Activated CD4-positive, alpha-beta memory T cell treated with anti-CD3 and anti-CD28 coated beads for 36 hours (primary cell): ENCODE measurements around the gene IKZF1. TPM values are rescaled to one million over a fixed set of nuclear protein-coding genes. Genes with fewer than 3 reads are reported as not detected.

Experiments
- CTCF ChIA-PET: fragments of 350-600 bp; sonication (Branson Sonifier 250); formaldehyde crosslinking; loops from one replicate; lab custom pipeline; 2021; ENCODE audit warnings: antibody characterized with exemption, inconsistent platforms; lab: Charles Lee
- POLR2A ChIA-PET: fragments of 350-600 bp; sonication (Branson Sonifier 250); formaldehyde crosslinking; loops from one replicate; lab custom pipeline; 2021; ENCODE audit warnings: antibody characterized with exemption; lab: Charles Lee
- DNase-seq: peaks from one replicate; pipeline ENCODE4 v3.0.0-alpha.2; 2020
- H3K27ac Mint-ChIP-seq: one replicate; pipeline ENCODE4 v1.8.0; 2021; ENCODE audit warnings: mixed read lengths
- H3K27me3 Mint-ChIP-seq: one replicate; pipeline ENCODE4 v1.8.0; 2021; ENCODE audit warnings: mixed read lengths
- H3K36me3 Mint-ChIP-seq: one replicate; pipeline ENCODE4 v1.8.0; 2021; ENCODE audit warnings: mixed read lengths
- H3K4me1 Mint-ChIP-seq: one replicate; pipeline ENCODE4 v1.8.0; 2021; ENCODE audit warnings: low read depth, mixed read lengths
- H3K4me3 Mint-ChIP-seq: one replicate; pipeline ENCODE4 v1.8.0; 2021; ENCODE audit warnings: mild to moderate bottlenecking, mixed read lengths
- H3K9me3 Mint-ChIP-seq: one replicate; pipeline ENCODE4 v1.8.0; 2021; ENCODE audit warnings: mixed read lengths
- intact Hi-C: fragments of 100-400 bp; cut with micrococcal nuclease; formaldehyde crosslinking; loops from one replicate; pipeline ENCODE4 v1.15.1; 2023
- total RNA-seq, 2 experiments: library from RNA; stranded (reverse); gene quantifications; one replicate each; pipeline ENCODE4 v1.2.3, GENCODE V29; 2021

The IKZF1 gene
- total RNA-seq, 2 experiments from 2014 or later: 207 to 216 TPM

DNA sequence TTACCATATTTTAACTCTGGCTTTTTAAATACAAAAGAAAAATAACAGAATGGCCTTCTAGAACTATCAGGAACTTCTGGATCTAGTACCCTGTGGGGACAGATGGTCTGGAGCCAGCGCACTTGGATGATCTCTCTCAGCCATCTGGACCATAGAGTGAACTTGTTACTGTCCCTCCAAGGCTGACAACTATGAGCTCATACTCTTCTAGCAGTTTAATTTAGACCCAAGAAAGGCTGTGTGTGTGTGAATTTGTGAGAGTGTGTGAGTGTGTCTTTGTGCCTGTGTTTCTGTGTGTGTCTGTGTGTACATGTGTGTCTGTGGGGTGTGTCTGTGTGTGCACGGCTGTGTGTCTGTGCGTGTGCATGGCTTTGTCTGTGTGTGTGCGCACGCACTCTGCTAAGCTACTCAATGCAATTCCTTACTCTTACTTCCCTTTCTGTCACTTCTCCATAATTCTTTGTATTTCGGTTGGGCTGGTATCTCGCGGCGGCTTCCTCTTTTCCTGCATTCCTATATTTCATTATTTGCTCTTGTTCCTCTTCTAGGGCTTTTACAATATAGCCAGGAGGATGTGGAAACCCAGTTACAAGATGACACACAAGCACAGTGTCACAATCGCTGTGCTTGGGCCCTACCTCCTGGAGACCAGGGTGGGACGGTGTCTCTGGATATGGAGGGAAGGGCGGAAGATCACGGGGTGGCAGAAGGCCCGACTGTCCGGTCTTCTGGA is 51.9 kb downstream of the IKZF1 start:
- intact Hi-C loops: no loop called here
- Mint-ChIP-seq H3K36me3 (peaks cover 82% of the 10 kb centered on the region), H3K9me3 (no peaks in the 10 kb centered on the region), H3K27ac (peak overlapping the region; percentile 97), H3K27me3 (no peaks in the 10 kb centered on the region), H3K4me3 (peak overlapping the region; percentile 35), H3K4me1 (peaks cover 96% of the 10 kb centered on the region)
- no peak for DNase-seq
- ChIA-PET CTCF (interaction anchor here (0.8 to 12.5 kb wide), 3 partner anchors 8 to 63 kb away, joined by 3 to 167 read pairs (median 10); no protein-coding TSS in a partner anchor), POLR2A (interaction anchor here (0.9 to 25.0 kb wide), 5 partner anchors 9 to 41 kb away, joined by 3 to 487 read pairs (median 3); no protein-coding TSS in a partner anchor)

DNA sequence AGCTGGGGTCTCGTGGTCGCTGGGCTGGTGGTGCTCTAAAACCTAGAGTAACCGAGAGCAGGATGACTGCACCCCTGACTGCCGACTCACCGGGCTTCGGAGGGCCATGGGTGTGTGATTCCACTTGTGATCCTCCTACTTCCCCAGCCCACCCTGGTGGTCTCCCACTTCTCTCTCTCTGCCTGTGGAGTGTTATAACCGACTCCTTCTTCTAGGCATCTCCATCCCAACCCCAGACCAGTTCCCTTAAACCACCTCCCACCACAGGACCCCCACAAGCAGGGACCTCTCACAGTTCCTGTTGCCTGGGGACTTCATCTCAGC is 52.4 kb downstream of the IKZF1 start:
- intact Hi-C loops: no loop called here
- Mint-ChIP-seq H3K4me1 (peaks cover 96% of the 10 kb centered on the region), H3K27me3 (no peaks in the 10 kb centered on the region), H3K9me3 (no peaks in the 10 kb centered on the region), H3K27ac (peak overlapping the region; percentile 97), H3K4me3 (peak overlapping the region; percentile 12), H3K36me3 (peaks cover 83% of the 10 kb centered on the region)
- CTCF ChIA-PET: interaction anchor here (2.2 kb wide), 1 partner anchor 61 kb away, joined by 10 read pairs; no protein-coding TSS in a partner anchor
- no peak for DNase-seq
- POLR2A ChIA-PET: interaction anchor here (0.9 to 25.0 kb wide), 5 partner anchors 9 to 41 kb away, joined by 3 to 487 read pairs (median 5); no protein-coding TSS in a partner anchor

GRCh38 chr7:50357426-50357825 is 52.9 kb downstream of the IKZF1 start:
- intact Hi-C loops: no loop called here
- ChIA-PET POLR2A (interaction anchor here (0.9 to 25.0 kb wide), 4 partner anchors 10 to 49 kb away, joined by 3 to 487 read pairs (median 262); no protein-coding TSS in a partner anchor), CTCF (interaction anchor here (1.5 to 14.5 kb wide), 3 partner anchors 7 to 61 kb away, joined by 9 to 167 read pairs (median 29); no protein-coding TSS in a partner anchor)
- H3K4me3 Mint-ChIP-seq: peak overlapping the region; percentile 21
- H3K4me1 Mint-ChIP-seq: peaks cover 96% of the 10 kb centered on the region
- no peaks in the 10 kb centered on the region for H3K27me3 Mint-ChIP-seq
- H3K36me3 Mint-ChIP-seq: peaks cover 83% of the 10 kb centered on the region
- no peaks in the 10 kb centered on the region for H3K9me3 Mint-ChIP-seq
- peak overlapping the region; percentile 97 for H3K27ac Mint-ChIP-seq
- DNase-seq: no peak

- Mint-ChIP-seq H3K27me3 (no peaks in the 10 kb centered on the region), H3K27ac (peak overlapping the region; percentile 97), H3K4me1 (peaks cover 98% of the 10 kb centered on the region), H3K9me3 (no peaks in the 10 kb centered on the region), H3K4me3 (peak overlapping the region; percentile 21), H3K36me3 (peaks cover 87% of the 10 kb centered on the region)
- CTCF ChIA-PET: interaction anchor here (1.4 to 14.5 kb wide), 4 partner anchors 8 to 153 kb away, joined by 6 to 167 read pairs (median 19); no protein-coding TSS in a partner anchor
- peak; percentile 53 for DNase-seq
- intact Hi-C loops: no loop called here
- POLR2A ChIA-PET: interaction anchor here (0.9 to 25.0 kb wide), 8 partner anchors 10 to 104 kb away, joined by 3 to 487 read pairs (median 6); no protein-coding TSS in a partner anchor
Observed at GRCh38 chr7:50358041-50358705, 53.7 kb downstream of the IKZF1 start.

DNA sequence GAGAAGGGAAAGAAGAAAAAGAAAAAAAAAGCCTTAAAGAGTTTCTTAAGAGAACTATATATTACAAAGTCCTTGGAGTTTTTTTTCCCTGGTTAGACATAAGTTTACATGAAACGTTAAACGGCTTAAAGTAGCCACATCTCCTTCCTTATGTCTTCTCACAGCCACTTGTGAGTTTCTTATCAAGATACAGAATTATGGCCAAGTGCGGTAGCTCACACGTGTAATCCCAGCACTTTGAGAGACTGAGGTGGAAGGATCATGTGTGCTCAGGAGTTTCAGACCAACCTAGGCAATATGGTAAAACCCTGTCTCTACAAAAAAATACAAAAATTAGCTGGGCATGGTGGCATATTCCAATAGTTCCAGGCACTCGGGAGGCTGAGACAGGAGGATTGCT is 54.3 kb downstream of the IKZF1 start:
- intact Hi-C loops: no loop called here
- CTCF ChIA-PET: interaction anchor here (0.6 to 14.5 kb wide), 6 partner anchors 8 to 266 kb away, joined by 3 to 167 read pairs (median 9); no protein-coding TSS in a partner anchor
- peak overlapping the region; percentile 21 for H3K4me3 Mint-ChIP-seq

DNA sequence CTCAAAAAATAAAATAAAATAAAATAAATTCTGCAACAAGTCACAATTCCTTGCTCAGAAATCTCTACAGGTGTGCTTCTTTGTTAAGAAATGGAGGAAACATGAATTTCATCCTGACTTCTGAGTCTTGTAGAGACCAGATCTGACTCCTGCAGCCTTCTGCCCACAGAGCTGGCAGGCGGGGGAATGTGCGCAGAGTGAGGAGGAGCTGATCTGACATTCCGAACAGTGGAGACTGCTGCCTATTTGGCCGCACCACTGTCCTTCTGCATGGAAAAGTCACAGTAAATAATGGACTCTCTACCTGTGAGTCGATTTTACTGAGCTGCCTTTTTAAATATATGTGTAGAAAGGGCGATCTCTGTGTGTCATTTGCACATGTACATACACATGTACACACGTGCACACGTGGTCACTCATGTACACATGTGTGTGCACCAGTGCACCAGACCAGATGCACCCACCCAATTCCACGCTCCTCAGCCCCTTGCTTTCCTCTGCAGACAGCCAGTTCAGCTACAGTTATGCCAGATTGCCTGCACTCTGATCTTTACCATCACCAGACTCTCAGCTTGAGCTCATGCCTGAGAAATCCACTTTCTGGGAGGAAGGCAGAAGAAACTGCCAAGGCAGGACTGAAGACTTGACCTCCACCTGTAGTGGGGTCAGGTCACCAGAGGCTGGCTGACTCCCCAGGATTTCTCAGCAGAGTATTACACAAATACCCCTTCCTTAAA is 54.9 kb downstream of the IKZF1 start:
- intact Hi-C loops: no loop called here
- Mint-ChIP-seq H3K4me3 (peak overlapping the region; percentile 61), H3K27me3 (no peaks in the 10 kb centered on the region), H3K36me3 (peaks cover 83% of the 10 kb centered on the region), H3K9me3 (no peaks in the 10 kb centered on the region), H3K4me1 (peaks cover 98% of the 10 kb centered on the region), H3K27ac (peak overlapping the region; percentile 97)
- no peak for DNase-seq
- ChIA-PET CTCF (interaction anchor here (0.5 to 14.5 kb wide), 7 partner anchors 9 to 267 kb away, joined by 3 to 167 read pairs (median 7); no protein-coding TSS in a partner anchor), POLR2A (interaction anchor here (0.9 to 25.0 kb wide), 9 partner anchors 9 to 153 kb away, joined by 3 to 487 read pairs (median 8); no protein-coding TSS in a partner anchor)

More for the DNA sequence above, 54.3 kb downstream of the IKZF1 start:
- Mint-ChIP-seq H3K4me1 (peaks cover 98% of the 10 kb centered on the region), H3K36me3 (peaks cover 86% of the 10 kb centered on the region), H3K27me3 (no peaks in the 10 kb centered on the region), H3K27ac (peak overlapping the region; percentile 97), H3K9me3 (no peaks in the 10 kb centered on the region)
- POLR2A ChIA-PET: interaction anchor here (0.9 to 25.0 kb wide), 11 partner anchors 9 to 152 kb away, joined by 3 to 487 read pairs (median 5); no protein-coding TSS in a partner anchor
- no peak for DNase-seq

DNA sequence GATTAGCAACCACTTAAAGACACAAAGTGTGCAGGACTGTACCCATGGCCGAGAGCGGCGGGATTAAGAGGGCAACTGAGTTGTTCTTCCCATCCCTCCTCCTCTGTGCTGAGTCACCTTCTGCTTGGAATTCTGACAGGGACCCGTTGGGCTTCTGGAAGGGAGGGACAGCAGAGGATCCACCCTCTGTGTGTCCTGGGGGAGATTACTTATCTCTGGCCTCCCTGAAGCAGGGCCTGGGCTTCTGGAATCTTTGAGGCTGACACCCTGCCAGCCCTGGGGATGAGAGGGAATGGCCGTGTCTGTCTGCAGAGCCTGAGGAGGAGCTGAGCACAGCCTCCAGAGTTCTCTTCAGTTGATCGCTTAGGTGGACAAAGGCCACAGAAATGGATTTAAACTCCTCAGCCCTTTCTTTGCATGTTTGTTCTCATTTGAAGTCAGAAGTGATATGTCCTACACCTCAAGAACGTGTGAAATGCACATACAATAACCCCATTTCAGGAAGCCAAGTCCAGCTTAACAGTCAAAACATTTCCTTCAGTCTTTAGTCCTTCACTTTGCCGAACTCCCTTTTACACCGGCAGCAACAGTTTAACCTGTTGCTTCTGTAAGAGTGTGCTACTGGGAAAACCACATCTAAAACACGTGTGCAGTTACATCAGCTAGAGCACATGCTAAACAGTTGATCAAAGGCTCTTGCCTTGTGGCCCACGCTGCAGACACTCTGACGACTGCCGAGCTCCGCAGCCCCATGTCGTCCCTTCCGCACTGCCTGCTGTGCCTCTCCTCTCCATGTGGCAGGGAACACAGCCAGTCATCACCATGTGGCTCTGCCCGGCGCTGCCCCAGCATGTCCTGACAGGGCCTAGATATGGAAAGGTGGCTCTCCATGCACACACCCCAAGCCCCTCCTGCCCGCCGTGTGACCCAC is 55.7 kb downstream of the IKZF1 start:
- CTCF ChIA-PET: interaction anchor here (0.5 to 14.5 kb wide), 8 partner anchors 8 to 268 kb away, joined by 3 to 167 read pairs (median 6); no protein-coding TSS in a partner anchor
- POLR2A ChIA-PET: interaction anchor here (0.6 to 25.0 kb wide), 9 partner anchors 8 to 155 kb away, joined by 3 to 487 read pairs (median 8); no protein-coding TSS in a partner anchor
- Mint-ChIP-seq H3K27me3 (no peaks in the 10 kb centered on the region), H3K36me3 (peaks cover 81% of the 10 kb centered on the region), H3K4me1 (peaks cover 98% of the 10 kb centered on the region), H3K4me3 (peak overlapping the region; percentile 61), H3K27ac (peak overlapping the region; percentile 97), H3K9me3 (no peaks in the 10 kb centered on the region)
- DNase-seq: peak; percentile 90
- intact Hi-C loops: loop anchor here (1.0 to 10.0 kb wide), 2 partner anchors 8 to 765 kb away; no protein-coding TSS in a partner anchor

DNA sequence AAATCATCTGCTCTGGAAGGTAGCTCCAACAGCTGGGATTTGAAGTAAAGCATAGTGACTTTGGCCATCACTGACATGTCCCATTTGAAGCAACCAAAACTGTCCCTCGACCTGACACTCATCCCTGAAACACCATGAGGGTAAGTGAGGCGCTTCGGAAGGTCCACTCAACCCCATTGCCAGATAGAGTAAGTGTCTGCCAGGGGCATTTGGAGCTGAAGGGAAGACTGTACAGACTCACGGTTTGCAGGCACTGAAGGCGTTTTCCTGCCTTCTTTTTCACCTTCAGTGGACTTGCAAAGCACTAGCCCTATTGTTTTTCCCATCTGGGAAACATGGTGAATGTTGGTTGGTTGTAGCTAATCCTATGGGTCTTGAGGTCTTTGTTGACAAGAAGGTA is 57.6 kb downstream of the IKZF1 start:
- Mint-ChIP-seq H3K4me3 (peak overlapping the region; percentile 42), H3K27me3 (no peaks in the 10 kb centered on the region), H3K9me3 (no peaks in the 10 kb centered on the region), H3K4me1 (peaks cover 99% of the 10 kb centered on the region), H3K36me3 (peaks cover 83% of the 10 kb centered on the region), H3K27ac (peak overlapping the region; percentile 97)
- ChIA-PET POLR2A (interaction anchor here (0.8 to 22.4 kb wide), 5 partner anchors 11 to 57 kb away, joined by 3 to 487 read pairs (median 4); partner anchors contain the start of gene IKZF1), CTCF (interaction anchor here (0.9 to 14.5 kb wide), 6 partner anchors 12 to 157 kb away, joined by 3 to 167 read pairs (median 6); no protein-coding TSS in a partner anchor)
- no peak for DNase-seq
- intact Hi-C loops: loop anchor here (10.0 kb wide), 1 partner anchor 763 kb away; no protein-coding TSS in a partner anchor

GRCh38 chr7:50362712-50363282 is 58.3 kb downstream of the IKZF1 start:
- H3K27ac Mint-ChIP-seq: peak overlapping the region; percentile 97
- H3K4me1 Mint-ChIP-seq: peaks cover 98% of the 10 kb centered on the region
- H3K9me3 Mint-ChIP-seq: no peaks in the 10 kb centered on the region
- H3K27me3 Mint-ChIP-seq: no peaks in the 10 kb centered on the region
- H3K36me3 Mint-ChIP-seq: peaks cover 80% of the 10 kb centered on the region
- intact Hi-C loops: loop anchor here (10.0 kb wide), 1 partner anchor 762 kb away; no protein-coding TSS in a partner anchor
- H3K4me3 Mint-ChIP-seq: peak overlapping the region; percentile 42
- ChIA-PET CTCF (interaction anchor here (0.9 to 14.5 kb wide), 6 partner anchors 12 to 157 kb away, joined by 3 to 167 read pairs (median 6); no protein-coding TSS in a partner anchor), POLR2A (interaction anchor here (0.8 to 22.4 kb wide), 8 partner anchors 11 to 58 kb away, joined by 3 to 487 read pairs (median 4); partner anchors contain the start of gene IKZF1)
- peak; percentile 72 for DNase-seq
